ENCODE measurements around the gene ARL3.

The ARL3 gene

DNA sequence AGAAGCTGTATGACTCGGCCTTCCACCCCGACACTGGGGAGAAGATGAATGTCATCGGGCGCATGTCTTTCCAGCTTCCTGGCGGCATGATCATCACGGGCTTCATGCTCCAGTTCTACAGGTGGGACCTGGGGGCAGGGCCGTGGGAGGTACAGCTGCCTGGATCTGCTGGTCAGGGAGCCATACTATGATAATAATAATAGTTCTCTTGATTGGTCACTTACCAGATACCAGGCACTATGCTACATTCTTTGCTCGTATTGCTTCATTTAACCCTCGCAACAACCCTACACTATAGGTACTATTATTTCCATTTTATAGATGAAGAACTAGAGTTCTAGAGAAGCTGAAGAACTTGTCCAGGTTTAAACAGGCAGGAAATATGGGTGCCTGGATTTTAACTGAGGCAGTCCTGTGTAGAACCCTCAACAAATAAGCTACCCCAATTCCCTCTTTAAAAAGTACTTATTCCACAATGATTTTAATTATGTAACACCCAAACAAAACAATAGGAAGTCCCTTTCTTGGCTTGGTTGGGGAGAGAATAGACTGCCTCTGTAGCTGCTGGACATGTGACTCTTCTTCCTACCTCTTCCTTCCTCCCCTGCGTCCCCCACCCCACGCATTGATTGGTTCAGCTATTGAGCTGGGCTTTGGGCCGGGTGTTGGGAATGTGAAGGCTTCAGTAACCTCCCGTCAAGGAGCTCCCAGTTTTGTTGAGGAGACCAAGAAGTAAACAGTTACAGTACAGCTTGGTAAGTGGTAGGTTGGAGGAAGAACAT is 13.0 kb upstream of the ARL3 start:
- Histone ChIP-seq H3K36me3 (replicated peaks in 1 of 2; ENCODE audit: control insufficient read depth in 2 of 2, insufficient read depth in 2 of 2, low read length in 2 of 2) (peaks cover 34 to 78% of the 10 kb centered on the region in 2 donors), H3K4me2 (ENCODE audit: insufficient read depth, low read length, poor library complexity, severe bottlenecking) (no peak overlapping the region), H4K91ac (ENCODE audit: low read depth, low read length, poor library complexity) (no peak overlapping the region), H3K79me1 (ENCODE audit: low read depth, low read length) (peaks cover 2% of the 10 kb centered on the region), H3K4me3 (ENCODE audit: low read length in 2 of 2) (no peak overlapping the region), H3K23ac (ENCODE audit: low read depth, low read length, poor library complexity) (no peak overlapping the region), H3K9ac (ENCODE audit: low read depth, low read length, poor library complexity) (peak overlapping the region; percentile 50), H2AFZ (ENCODE audit: low read length) (no peak overlapping the region), H3K27me3 (ENCODE audit: control insufficient read depth in 3 of 3, insufficient read depth in 3 of 3, low read depth in 1 of 3, low read length in 3 of 3) (no peaks in the 10 kb centered on the region), H3K27ac (replicated peaks; ENCODE audit: low read length) (no peak overlapping the region), H3K14ac (ENCODE audit: low read length) (no peak overlapping the region), H2BK5ac (ENCODE audit: low read length) (no peak overlapping the region), H2AK5ac (ENCODE audit: low read depth, low read length) (no peak overlapping the region), H2BK120ac (ENCODE audit: low read depth, low read length) (no peak overlapping the region), H4K8ac (ENCODE audit: low read depth, low read length) (no peak overlapping the region), H3K4ac (ENCODE audit: low read length) (no peak overlapping the region), H3K4me1 (ENCODE audit: control insufficient read depth in 2 of 2, insufficient read depth in 1 of 2, low read depth in 1 of 2, low read length in 2 of 2) (no peaks in the 10 kb centered on the region), H2BK15ac (ENCODE audit: low read length) (no peak overlapping the region), H2BK12ac (ENCODE audit: low read length) (no peak overlapping the region), H3K18ac (ENCODE audit: low read length) (no peak overlapping the region), H3K9me3 (replicated peaks in 1 of 2; ENCODE audit: control insufficient read depth in 2 of 2, insufficient read depth in 1 of 2, low read depth in 1 of 2, low read length in 2 of 2) (peaks cover 0 to 5% of the 10 kb centered on the region in 2 donors)
- no CpG with 5 or more reads among the region's 13 CpGs for WGBS, 2 donors (ENCODE audit: extremely low coverage in 2 of 2, insufficient read length in 2 of 2, insufficient replicate concordance in 1 of 2)
- DNase-seq (ENCODE audit: low spot score) = no peak

DNA sequence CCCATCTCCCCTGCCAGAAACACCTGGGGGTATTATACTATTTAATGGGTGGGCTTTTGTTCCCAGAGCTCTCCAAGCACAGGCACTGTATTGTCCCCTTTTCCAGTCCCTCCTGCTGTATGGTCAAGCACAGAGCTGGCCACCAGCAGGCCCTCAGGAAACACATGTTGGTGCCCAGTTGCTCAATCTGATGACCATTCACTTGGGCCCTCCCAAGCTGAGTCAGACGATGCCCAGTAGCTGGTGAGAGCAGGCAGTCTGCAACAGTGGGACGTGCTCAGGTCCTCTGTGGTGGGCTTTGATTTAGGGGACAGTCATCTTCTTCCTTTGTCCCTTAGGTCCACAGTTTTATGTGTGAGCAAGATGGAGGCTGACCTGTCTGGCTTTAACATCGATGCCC is 12.1 kb upstream of the ARL3 start:
- H2BK12ac ChIP-seq (ENCODE audit: low read length) = no peak overlapping the region
- no peak overlapping the region for H3K4ac ChIP-seq (ENCODE audit: low read length)
- H3K4me2 ChIP-seq (ENCODE audit: insufficient read depth, low read length, poor library complexity, severe bottlenecking) = no peak overlapping the region
- no peak overlapping the region for H3K27ac ChIP-seq (replicated peaks; ENCODE audit: low read length)
- peak overlapping the region; percentile 35 for H3K9ac ChIP-seq (ENCODE audit: low read depth, low read length, poor library complexity)
- no peak overlapping the region for H2AFZ ChIP-seq (ENCODE audit: low read length)
- no peak overlapping the region for H2BK15ac ChIP-seq (ENCODE audit: low read length)
- H4K91ac ChIP-seq (ENCODE audit: low read depth, low read length, poor library complexity) = no peak overlapping the region
- no peaks in the 10 kb centered on the region for H3K27me3 ChIP-seq (ENCODE audit: control insufficient read depth in 3 of 3, insufficient read depth in 3 of 3, low read depth in 1 of 3, low read length in 3 of 3)
- peaks cover 2% of the 10 kb centered on the region for H3K79me1 ChIP-seq (ENCODE audit: low read depth, low read length)
- no peak for DNase-seq (ENCODE audit: low spot score)
- no peak overlapping the region for H2BK5ac ChIP-seq (ENCODE audit: low read length)
- H3K9me3 ChIP-seq (replicated peaks in 1 of 2; ENCODE audit: control insufficient read depth in 2 of 2, insufficient read depth in 1 of 2, low read depth in 1 of 2, low read length in 2 of 2) = peaks cover 0 to 5% of the 10 kb centered on the region in 2 donors
- H2AK5ac ChIP-seq (ENCODE audit: low read depth, low read length) = no peak overlapping the region
- no CpG with 5 or more reads among the region's 3 CpGs for WGBS, 2 donors (ENCODE audit: extremely low coverage in 2 of 2, insufficient read length in 2 of 2, insufficient replicate concordance in 1 of 2)
- no peak overlapping the region for H2BK120ac ChIP-seq (ENCODE audit: low read depth, low read length)
- H3K36me3 ChIP-seq (replicated peaks in 1 of 2; ENCODE audit: control insufficient read depth in 2 of 2, insufficient read depth in 2 of 2, low read length in 2 of 2) = peaks cover 25 to 74% of the 10 kb centered on the region in 2 donors
- H3K4me1 ChIP-seq (ENCODE audit: control insufficient read depth in 2 of 2, insufficient read depth in 1 of 2, low read depth in 1 of 2, low read length in 2 of 2) = peaks cover 0 to 4% of the 10 kb centered on the region in 2 donors
- H3K18ac ChIP-seq (ENCODE audit: low read length) = no peak overlapping the region
- H3K14ac ChIP-seq (ENCODE audit: low read length) = no peak overlapping the region
- H3K4me3 ChIP-seq (ENCODE audit: low read length in 2 of 2) = no peak overlapping the region
- peak overlapping the region; percentile 25 for H4K8ac ChIP-seq (ENCODE audit: low read depth, low read length)
- H3K23ac ChIP-seq (ENCODE audit: low read depth, low read length, poor library complexity) = no peak overlapping the region

DNA sequence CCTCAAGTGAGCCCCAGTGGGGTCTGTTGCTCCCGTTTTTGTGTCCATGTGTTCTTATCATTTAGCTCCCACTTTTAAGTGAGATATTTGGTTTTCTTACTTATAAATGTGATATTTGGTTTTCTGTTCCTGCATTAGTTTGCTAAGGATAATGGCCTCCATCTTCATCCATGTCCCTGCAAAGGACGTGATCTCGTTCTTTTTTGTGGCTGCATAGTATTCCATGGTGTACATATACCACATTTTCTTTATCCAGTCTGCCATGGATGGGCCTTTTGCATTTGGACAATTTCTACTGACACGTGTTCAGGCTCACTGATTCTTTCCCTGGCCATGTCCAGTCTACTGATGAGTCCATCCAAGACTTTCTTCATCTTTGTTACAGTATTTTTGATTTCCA is 9.8 kb upstream of the ARL3 start:
- no peak for DNase-seq (ENCODE audit: low spot score)
- WGBS, 2 donors (ENCODE audit: extremely low coverage in 2 of 2, insufficient read length in 2 of 2, insufficient replicate concordance in 1 of 2) = no CpG with 5 or more reads among the region's 4 CpGs
- no peak overlapping the region for H3K9ac ChIP-seq (ENCODE audit: low read depth, low read length, poor library complexity)

DNA sequence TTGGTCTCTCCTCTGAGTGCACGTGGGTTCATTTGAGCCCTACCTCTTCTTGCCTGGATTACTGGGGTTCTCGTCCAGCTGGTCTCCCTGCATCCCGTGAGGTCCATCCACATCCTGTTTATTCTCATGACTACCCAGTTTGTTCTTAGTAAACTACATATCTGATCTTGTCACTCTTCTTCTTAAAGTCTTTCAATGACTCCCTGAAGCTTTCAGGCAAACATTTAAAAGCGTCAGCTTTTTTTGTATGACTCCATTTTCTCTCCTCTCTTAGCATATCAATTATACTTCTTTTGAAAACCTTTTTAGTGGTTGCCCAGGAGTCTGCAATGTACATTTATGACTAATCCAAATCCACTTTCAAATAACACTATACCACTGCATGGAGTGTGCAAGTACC is 7.8 kb upstream of the ARL3 start:
- Histone ChIP-seq H3K27me3 (ENCODE audit: control insufficient read depth in 3 of 3, insufficient read depth in 3 of 3, low read depth in 1 of 3, low read length in 3 of 3) (no peaks in the 10 kb centered on the region), H3K79me1 (ENCODE audit: low read depth, low read length) (peaks cover 2% of the 10 kb centered on the region), H3K4me2 (ENCODE audit: insufficient read depth, low read length, poor library complexity, severe bottlenecking) (no peak overlapping the region), H3K9me3 (replicated peaks in 1 of 2; ENCODE audit: control insufficient read depth in 2 of 2, insufficient read depth in 1 of 2, low read depth in 1 of 2, low read length in 2 of 2) (peaks cover 0 to 5% of the 10 kb centered on the region in 2 donors), H3K4me3 (ENCODE audit: low read length in 2 of 2) (no peak overlapping the region), H4K91ac (ENCODE audit: low read depth, low read length, poor library complexity) (no peak overlapping the region), H3K4ac (ENCODE audit: low read length) (no peak overlapping the region), H3K14ac (ENCODE audit: low read length) (no peak overlapping the region), H3K18ac (ENCODE audit: low read length) (no peak overlapping the region), H3K23ac (ENCODE audit: low read depth, low read length, poor library complexity) (no peak overlapping the region), H2BK5ac (ENCODE audit: low read length) (no peak overlapping the region), H2AK5ac (ENCODE audit: low read depth, low read length) (no peak overlapping the region), H3K27ac (replicated peaks; ENCODE audit: low read length) (no peak overlapping the region), H3K36me3 (replicated peaks in 1 of 2; ENCODE audit: control insufficient read depth in 2 of 2, insufficient read depth in 2 of 2, low read length in 2 of 2) (peaks cover 9 to 69% of the 10 kb centered on the region in 2 donors), H4K8ac (ENCODE audit: low read depth, low read length) (no peak overlapping the region), H3K4me1 (ENCODE audit: control insufficient read depth in 2 of 2, insufficient read depth in 1 of 2, low read depth in 1 of 2, low read length in 2 of 2) (peaks cover 10 to 14% of the 10 kb centered on the region in 2 donors), H2BK15ac (ENCODE audit: low read length) (no peak overlapping the region), H3K9ac (ENCODE audit: low read depth, low read length, poor library complexity) (no peak overlapping the region), H2BK12ac (ENCODE audit: low read length) (no peak overlapping the region), H2AFZ (ENCODE audit: low read length) (no peak overlapping the region), H2BK120ac (ENCODE audit: low read depth, low read length) (no peak overlapping the region)
- no CpG with 5 or more reads among the region's 4 CpGs for WGBS, 2 donors (ENCODE audit: extremely low coverage in 2 of 2, insufficient read length in 2 of 2, insufficient replicate concordance in 1 of 2)
- no peak for DNase-seq (ENCODE audit: low spot score)

More for the DNA sequence above, 9.8 kb upstream of the ARL3 start:
- H3K9me3 ChIP-seq (replicated peaks in 1 of 2; ENCODE audit: control insufficient read depth in 2 of 2, insufficient read depth in 1 of 2, low read depth in 1 of 2, low read length in 2 of 2) = peaks cover 0 to 5% of the 10 kb centered on the region in 2 donors
- H3K27me3 ChIP-seq (ENCODE audit: control insufficient read depth in 3 of 3, insufficient read depth in 3 of 3, low read depth in 1 of 3, low read length in 3 of 3) = no peaks in the 10 kb centered on the region
- H2AFZ ChIP-seq (ENCODE audit: low read length) = no peak overlapping the region
- H3K18ac ChIP-seq (ENCODE audit: low read length) = no peak overlapping the region
- H3K79me1 ChIP-seq (ENCODE audit: low read depth, low read length) = peaks cover 2% of the 10 kb centered on the region
- no peak overlapping the region for H3K14ac ChIP-seq (ENCODE audit: low read length)
- H2BK12ac ChIP-seq (ENCODE audit: low read length) = no peak overlapping the region
- H3K4me3 ChIP-seq (ENCODE audit: low read length in 2 of 2) = no peak overlapping the region
- H3K23ac ChIP-seq (ENCODE audit: low read depth, low read length, poor library complexity) = no peak overlapping the region
- H3K27ac ChIP-seq (replicated peaks; ENCODE audit: low read length) = no peak overlapping the region
- H3K4me2 ChIP-seq (ENCODE audit: insufficient read depth, low read length, poor library complexity, severe bottlenecking) = no peak overlapping the region
- H2BK15ac ChIP-seq (ENCODE audit: low read length) = no peak overlapping the region
- H3K36me3 ChIP-seq (replicated peaks in 1 of 2; ENCODE audit: control insufficient read depth in 2 of 2, insufficient read depth in 2 of 2, low read length in 2 of 2) = peaks cover 16 to 72% of the 10 kb centered on the region in 2 donors
- H2BK5ac ChIP-seq (ENCODE audit: low read length) = no peak overlapping the region
- peaks cover 0 to 4% of the 10 kb centered on the region in 2 donors for H3K4me1 ChIP-seq (ENCODE audit: control insufficient read depth in 2 of 2, insufficient read depth in 1 of 2, low read depth in 1 of 2, low read length in 2 of 2)
- H3K4ac ChIP-seq (ENCODE audit: low read length) = no peak overlapping the region
- no peak overlapping the region for H4K8ac ChIP-seq (ENCODE audit: low read depth, low read length)
- no peak overlapping the region for H2AK5ac ChIP-seq (ENCODE audit: low read depth, low read length)
- no peak overlapping the region for H4K91ac ChIP-seq (ENCODE audit: low read depth, low read length, poor library complexity)
- no peak overlapping the region for H2BK120ac ChIP-seq (ENCODE audit: low read depth, low read length)
